ENCODE data around the gene CEP128.

CEP128 gene

DNA sequence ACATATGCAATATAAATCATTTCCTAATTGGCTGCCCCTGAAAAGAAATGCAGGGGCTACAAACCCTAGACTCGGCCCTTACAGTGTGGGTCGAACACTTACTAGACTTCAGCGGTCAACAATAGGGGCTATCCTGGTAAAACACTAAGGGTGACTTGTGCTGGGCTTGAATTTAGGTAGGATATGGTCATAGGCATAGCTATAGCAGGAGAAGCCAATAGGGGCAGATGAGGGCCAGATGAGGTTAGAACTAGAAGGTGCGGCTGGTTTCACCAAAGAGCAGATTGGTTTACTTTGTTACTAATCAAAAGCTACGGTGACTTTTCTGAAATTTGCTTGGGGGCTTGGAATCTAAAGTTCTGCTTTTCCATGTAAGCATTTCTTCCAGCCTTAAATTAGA is 447.9 kb downstream of the CEP128 start:
- no peak overlapping the region for H3K4me3 ChIP-seq (ENCODE audit: low read length)

DNA sequence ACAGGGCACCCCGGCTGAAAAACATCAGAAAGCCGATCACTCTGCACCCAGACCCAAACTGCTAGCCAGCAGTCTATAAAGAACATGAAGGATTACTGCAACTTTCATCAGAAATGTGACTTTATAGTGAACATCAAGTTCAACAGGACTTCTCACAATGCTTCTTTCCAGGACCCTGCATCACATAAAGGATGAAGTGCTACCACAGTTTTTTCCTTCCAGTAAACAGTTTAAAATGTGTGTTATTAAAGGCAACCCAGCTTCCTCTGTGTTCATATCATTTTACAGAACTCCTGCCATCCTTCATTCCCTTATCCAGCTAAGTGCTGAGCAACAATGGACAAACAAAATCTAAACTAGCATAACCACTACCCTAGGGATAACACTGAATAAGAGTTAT is 449.9 kb downstream of the CEP128 start:
- Histone ChIP-seq H3K36me3 (ENCODE audit: insufficient read depth, low read length) (no peaks in the 10 kb centered on the region), H3K9ac (ENCODE audit: low read depth, low read length) (peak overlapping the region; percentile 52)

More for the DNA sequence above, 447.9 kb downstream of the CEP128 start:
- no peaks in the 10 kb centered on the region for H3K27me3 ChIP-seq (ENCODE audit: control insufficient read depth, insufficient read depth, low read length)
- peak overlapping the region; percentile 34 for H3K4me2 ChIP-seq (ENCODE audit: low read length)
- H3K36me3 ChIP-seq (ENCODE audit: insufficient read depth, low read length), result no peaks in the 10 kb centered on the region
- peaks cover 15% of the 10 kb centered on the region for H3K4me1 ChIP-seq (ENCODE audit: control insufficient read depth, insufficient read depth, low read length)
- no peak overlapping the region for H3K9ac ChIP-seq (ENCODE audit: low read depth, low read length)
- no peaks in the 10 kb centered on the region for H3K9me3 ChIP-seq (replicated peaks; ENCODE audit: low read length)

DNA sequence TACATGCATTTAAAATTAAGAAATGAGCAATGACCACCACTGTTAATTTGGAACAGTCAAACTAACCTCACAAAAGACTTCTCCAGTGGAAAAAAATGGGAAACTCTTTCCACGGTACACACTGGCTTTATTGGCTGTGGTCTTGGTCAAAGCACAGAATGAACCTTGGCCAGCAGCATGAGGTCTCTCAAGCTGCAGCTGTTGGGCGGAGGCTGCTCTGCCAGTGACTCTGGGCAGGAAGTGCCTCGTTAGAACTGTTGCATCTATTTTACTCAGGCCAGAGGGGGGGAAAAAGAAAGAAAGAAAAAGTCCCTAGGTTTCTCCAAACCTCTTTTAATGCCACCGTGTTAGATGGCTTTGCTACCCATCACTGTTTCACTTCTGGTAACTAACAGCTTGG is 450.4 kb downstream of the CEP128 start:
- Histone ChIP-seq H3K36me3 (ENCODE audit: insufficient read depth, low read length) (no peaks in the 10 kb centered on the region), H3K4me3 (ENCODE audit: low read length) (no peak overlapping the region), H3K4me2 (ENCODE audit: low read length) (peak overlapping the region; percentile 64), H3K27me3 (ENCODE audit: control insufficient read depth, insufficient read depth, low read length) (no peaks in the 10 kb centered on the region), H3K9ac (ENCODE audit: low read depth, low read length) (peak overlapping the region; percentile 52), H3K9me3 (replicated peaks; ENCODE audit: low read length) (no peaks in the 10 kb centered on the region), H3K4me1 (ENCODE audit: control insufficient read depth, insufficient read depth, low read length) (peaks cover 15% of the 10 kb centered on the region)

More for the DNA sequence above, 449.9 kb downstream of the CEP128 start:
- peak overlapping the region; percentile 64 for H3K4me2 ChIP-seq (ENCODE audit: low read length)
- no peak overlapping the region for H3K4me3 ChIP-seq (ENCODE audit: low read length)
- H3K27me3 ChIP-seq (ENCODE audit: control insufficient read depth, insufficient read depth, low read length), result no peaks in the 10 kb centered on the region
- no peaks in the 10 kb centered on the region for H3K9me3 ChIP-seq (replicated peaks; ENCODE audit: low read length)
- peaks cover 15% of the 10 kb centered on the region for H3K4me1 ChIP-seq (ENCODE audit: control insufficient read depth, insufficient read depth, low read length)

DNA sequence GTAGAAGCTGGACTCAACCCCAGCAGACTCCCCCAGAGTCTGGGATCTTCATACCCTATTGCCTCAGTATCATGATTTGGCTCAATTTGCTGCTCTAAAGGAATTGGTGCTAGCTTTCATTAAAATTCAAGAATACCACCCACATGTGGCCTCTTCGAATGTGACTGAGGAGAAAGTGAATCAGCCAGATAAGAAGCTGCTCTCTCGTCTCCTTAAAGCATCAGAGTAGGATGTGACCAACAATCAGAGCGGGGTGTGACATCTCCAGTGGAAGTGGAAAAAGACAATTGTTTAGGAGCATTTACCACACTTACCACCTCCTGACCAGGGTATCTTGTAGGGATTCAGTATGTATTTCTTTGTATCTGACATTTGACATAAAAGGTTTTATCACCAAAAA is 452.0 kb downstream of the CEP128 start:
- Histone ChIP-seq H3K9me3 (replicated peaks; ENCODE audit: low read length) (no peaks in the 10 kb centered on the region), H3K4me3 (ENCODE audit: low read length) (no peak overlapping the region), H3K36me3 (ENCODE audit: insufficient read depth, low read length) (no peaks in the 10 kb centered on the region), H3K4me1 (ENCODE audit: control insufficient read depth, insufficient read depth, low read length) (peaks cover 15% of the 10 kb centered on the region), H3K27me3 (ENCODE audit: control insufficient read depth, insufficient read depth, low read length) (no peaks in the 10 kb centered on the region), H3K4me2 (ENCODE audit: low read length) (no peak overlapping the region), H3K9ac (ENCODE audit: low read depth, low read length) (no peak overlapping the region)

DNA sequence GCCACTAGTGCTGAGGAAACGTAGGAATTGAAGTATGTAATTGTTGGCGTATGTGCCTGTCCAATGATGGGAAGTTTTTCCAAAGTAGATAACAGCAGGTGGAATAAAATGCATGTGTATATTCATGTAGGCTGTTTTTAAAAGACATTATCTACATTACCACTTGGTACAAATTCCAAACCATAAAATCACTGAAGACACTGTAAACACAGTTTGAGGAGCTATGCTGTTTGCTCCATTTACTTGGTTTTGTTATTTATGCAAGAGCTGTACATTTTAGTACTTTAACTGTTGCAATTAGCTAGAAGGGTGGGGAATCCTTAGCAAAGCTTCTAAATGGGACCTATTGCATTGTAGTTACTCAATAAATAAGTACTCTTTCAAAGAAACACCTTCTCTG is 455.8 kb downstream of the CEP128 start:
- Histone ChIP-seq H3K4me3 (ENCODE audit: low read length) (no peak overlapping the region), H3K4me1 (ENCODE audit: control insufficient read depth, insufficient read depth, low read length) (peaks cover 4% of the 10 kb centered on the region), H3K9me3 (replicated peaks; ENCODE audit: low read length) (no peaks in the 10 kb centered on the region), H3K36me3 (ENCODE audit: insufficient read depth, low read length) (no peaks in the 10 kb centered on the region), H3K4me2 (ENCODE audit: low read length) (no peak overlapping the region), H3K27me3 (ENCODE audit: control insufficient read depth, insufficient read depth, low read length) (no peaks in the 10 kb centered on the region), H3K9ac (ENCODE audit: low read depth, low read length) (no peak overlapping the region)

DNA sequence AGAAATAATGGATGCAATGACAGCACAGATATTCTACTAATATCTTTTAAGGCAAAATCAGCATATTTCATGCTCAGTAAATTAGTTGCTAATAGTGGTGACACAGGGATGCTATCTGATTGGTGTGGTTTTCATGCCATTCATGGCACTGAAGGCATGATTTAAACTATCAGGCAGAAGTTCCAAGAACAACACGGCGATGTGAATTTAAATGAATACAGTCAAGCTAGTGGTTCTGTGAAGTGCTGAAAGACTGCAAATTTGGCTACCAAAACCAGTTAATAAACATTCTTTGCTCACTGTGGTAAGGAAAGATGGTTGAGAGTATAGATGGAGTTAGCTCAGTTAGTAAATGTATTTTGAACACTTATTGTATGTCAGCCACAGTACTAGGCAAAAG is 458.2 kb downstream of the CEP128 start:
- no peak overlapping the region for H3K9ac ChIP-seq (ENCODE audit: low read depth, low read length)
- H3K27me3 ChIP-seq (ENCODE audit: control insufficient read depth, insufficient read depth, low read length), result no peaks in the 10 kb centered on the region
- no peak overlapping the region for H3K4me2 ChIP-seq (ENCODE audit: low read length)
- H3K4me1 ChIP-seq (ENCODE audit: control insufficient read depth, insufficient read depth, low read length), result no peaks in the 10 kb centered on the region
- no peaks in the 10 kb centered on the region for H3K36me3 ChIP-seq (ENCODE audit: insufficient read depth, low read length)
- no peak overlapping the region for H3K4me3 ChIP-seq (ENCODE audit: low read length)
- no peaks in the 10 kb centered on the region for H3K9me3 ChIP-seq (replicated peaks; ENCODE audit: low read length)

DNA sequence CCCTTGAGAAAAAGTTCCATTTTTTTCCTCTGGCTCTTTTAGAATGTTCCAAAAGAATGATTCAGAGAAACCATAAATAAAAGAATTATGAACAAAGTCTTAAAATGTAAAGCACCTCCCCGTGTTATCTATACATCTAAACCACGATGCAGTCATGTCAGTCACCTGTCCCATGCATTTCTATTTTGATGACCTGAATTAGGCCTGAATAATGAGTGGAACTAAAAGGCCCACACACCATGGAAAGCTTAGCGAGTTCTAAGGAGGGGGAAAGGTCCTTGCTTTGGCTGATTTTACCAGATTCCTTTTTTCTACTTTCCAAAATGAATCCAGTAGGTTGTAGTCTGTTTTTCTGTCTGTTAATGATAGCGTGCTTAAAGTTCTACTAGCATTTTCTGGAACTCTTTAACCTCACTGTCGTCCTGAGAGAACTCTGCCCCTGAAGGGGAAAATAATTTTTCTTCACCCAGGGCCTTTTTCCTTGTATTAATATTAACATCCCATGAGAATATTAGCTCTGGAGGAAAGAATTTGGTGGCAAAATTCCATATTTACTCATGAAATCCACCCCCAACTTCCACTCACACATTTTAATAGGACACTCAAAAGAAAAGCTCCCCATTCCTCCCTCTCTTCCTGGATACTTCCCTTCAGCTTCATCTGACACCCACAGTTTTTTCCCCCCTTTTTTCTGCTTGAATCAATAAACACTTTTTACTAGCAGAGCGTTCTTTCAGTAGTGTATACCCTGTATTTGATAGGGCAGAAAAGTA is 464.0 kb downstream of the CEP128 start:
- Histone ChIP-seq H3K36me3 (ENCODE audit: insufficient read depth, low read length) (no peaks in the 10 kb centered on the region), H3K27me3 (ENCODE audit: control insufficient read depth, insufficient read depth, low read length) (no peaks in the 10 kb centered on the region), H3K9me3 (replicated peaks; ENCODE audit: low read length) (no peaks in the 10 kb centered on the region), H3K4me3 (ENCODE audit: low read length) (no peak overlapping the region), H3K4me1 (ENCODE audit: control insufficient read depth, insufficient read depth, low read length) (peaks cover 33% of the 10 kb centered on the region), H3K4me2 (ENCODE audit: low read length) (peak overlapping the region; percentile 26), H3K9ac (ENCODE audit: low read depth, low read length) (peak overlapping the region; percentile 20)

DNA sequence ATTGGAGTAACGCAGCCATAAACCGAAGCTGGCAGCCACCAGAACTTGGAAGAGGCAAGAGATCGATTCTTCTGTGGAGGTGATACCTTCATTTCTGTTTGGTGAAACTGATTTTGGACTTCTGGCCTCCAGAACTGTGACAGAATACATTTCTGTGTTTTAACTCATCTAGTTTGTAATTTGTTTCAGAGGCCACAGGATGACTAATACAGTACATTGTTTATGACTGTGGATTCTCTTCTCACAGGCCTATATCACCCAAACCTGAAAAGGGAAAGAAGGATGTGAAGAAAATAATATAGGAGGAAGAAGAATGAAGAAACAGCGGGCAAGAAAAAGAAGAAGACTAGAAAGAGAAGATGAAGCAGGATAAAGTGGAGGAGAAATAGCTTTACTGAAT is 466.5 kb downstream of the CEP128 start:
- H3K4me3 ChIP-seq (ENCODE audit: low read length), result no peak overlapping the region
- H3K36me3 ChIP-seq (ENCODE audit: insufficient read depth, low read length), result no peaks in the 10 kb centered on the region
- peaks cover 33% of the 10 kb centered on the region for H3K4me1 ChIP-seq (ENCODE audit: control insufficient read depth, insufficient read depth, low read length)
- H3K4me2 ChIP-seq (ENCODE audit: low read length), result peak overlapping the region; percentile 47
- H3K9ac ChIP-seq (ENCODE audit: low read depth, low read length), result no peak overlapping the region
- no peaks in the 10 kb centered on the region for H3K9me3 ChIP-seq (replicated peaks; ENCODE audit: low read length)
- no peaks in the 10 kb centered on the region for H3K27me3 ChIP-seq (ENCODE audit: control insufficient read depth, insufficient read depth, low read length)

DNA sequence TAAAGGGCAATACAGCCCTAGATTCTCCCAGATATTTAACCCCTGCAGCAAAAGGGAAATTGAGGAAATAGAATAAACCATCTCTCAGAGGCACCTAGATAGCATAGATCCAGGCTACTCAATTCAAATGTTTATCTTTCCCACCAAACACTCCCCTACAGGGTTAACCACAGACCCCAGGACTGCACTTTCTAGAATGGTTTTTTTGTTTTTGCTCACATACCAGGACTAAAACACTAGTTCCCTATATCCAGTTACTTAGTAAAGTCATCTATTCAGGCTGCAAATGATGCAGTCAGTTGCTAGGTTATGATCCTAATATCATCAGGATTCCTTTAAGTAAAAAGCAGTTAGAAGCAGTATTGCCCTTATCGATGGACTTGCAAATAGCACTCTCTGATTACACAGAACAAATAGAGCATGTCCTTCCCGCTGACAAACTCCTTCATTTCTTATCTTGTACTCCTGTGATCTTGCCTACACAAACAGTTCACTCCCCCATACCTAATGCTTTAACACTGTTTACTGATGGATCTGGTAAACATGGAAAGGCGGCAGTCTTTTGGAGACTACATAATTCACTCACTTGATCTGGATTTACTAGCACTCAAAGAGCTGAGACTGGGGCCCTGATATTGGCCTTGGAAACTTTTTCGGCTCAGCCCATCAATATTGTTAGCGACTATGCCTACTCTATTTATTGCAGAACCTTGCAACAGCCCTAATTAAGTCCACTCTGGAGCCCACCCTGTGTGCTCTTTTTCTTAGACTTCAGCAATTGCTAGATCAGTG is 473.0 kb downstream of the CEP128 start:
- H3K9me3 ChIP-seq (replicated peaks; ENCODE audit: low read length), result no peaks in the 10 kb centered on the region
- H3K4me3 ChIP-seq (ENCODE audit: low read length), result no peak overlapping the region
- no peaks in the 10 kb centered on the region for H3K36me3 ChIP-seq (ENCODE audit: insufficient read depth, low read length)
- H3K27me3 ChIP-seq (ENCODE audit: control insufficient read depth, insufficient read depth, low read length), result no peaks in the 10 kb centered on the region
- no peak overlapping the region for H3K9ac ChIP-seq (ENCODE audit: low read depth, low read length)
- H3K4me1 ChIP-seq (ENCODE audit: control insufficient read depth, insufficient read depth, low read length), result no peaks in the 10 kb centered on the region
- no peak overlapping the region for H3K4me2 ChIP-seq (ENCODE audit: low read length)

DNA sequence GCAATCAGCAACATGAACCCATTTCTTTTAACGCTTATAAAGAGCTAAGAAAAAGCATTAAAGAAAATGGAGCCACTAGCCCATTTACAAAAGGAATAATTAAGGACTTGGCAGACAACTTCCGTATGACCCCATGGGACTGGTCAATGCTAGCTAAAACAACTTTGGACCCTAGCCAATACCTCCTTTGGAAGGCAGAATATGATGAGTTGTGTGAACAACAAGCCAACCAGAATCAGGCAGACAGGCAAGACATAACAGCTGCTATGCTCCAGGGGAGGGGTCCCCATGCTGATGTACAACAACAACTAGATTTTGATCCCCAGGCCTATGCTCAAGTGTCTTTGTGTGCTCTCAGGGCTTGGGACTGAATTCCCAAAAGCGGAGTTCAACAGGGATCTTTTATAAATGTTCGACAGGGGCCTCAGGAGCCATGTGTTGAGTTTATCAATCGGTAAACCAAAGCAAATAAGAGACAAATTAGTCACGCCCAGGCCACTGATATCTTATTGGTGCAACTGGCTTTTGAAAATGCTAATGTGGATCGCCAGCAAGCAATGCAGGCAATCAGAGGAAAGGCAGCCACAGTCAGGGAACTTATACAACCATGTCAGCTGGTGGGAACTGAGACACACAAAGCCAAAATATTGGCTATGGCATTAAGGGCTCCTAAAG is 475.9 kb downstream of the CEP128 start:
- no peak overlapping the region for H3K4me3 ChIP-seq (ENCODE audit: low read length)
- no peaks in the 10 kb centered on the region for H3K9me3 ChIP-seq (replicated peaks; ENCODE audit: low read length)
- no peaks in the 10 kb centered on the region for H3K27me3 ChIP-seq (ENCODE audit: control insufficient read depth, insufficient read depth, low read length)
- H3K9ac ChIP-seq (ENCODE audit: low read depth, low read length), result no peak overlapping the region
- no peaks in the 10 kb centered on the region for H3K36me3 ChIP-seq (ENCODE audit: insufficient read depth, low read length)
- H3K4me1 ChIP-seq (ENCODE audit: control insufficient read depth, insufficient read depth, low read length), result no peaks in the 10 kb centered on the region
- no peak overlapping the region for H3K4me2 ChIP-seq (ENCODE audit: low read length)

DNA sequence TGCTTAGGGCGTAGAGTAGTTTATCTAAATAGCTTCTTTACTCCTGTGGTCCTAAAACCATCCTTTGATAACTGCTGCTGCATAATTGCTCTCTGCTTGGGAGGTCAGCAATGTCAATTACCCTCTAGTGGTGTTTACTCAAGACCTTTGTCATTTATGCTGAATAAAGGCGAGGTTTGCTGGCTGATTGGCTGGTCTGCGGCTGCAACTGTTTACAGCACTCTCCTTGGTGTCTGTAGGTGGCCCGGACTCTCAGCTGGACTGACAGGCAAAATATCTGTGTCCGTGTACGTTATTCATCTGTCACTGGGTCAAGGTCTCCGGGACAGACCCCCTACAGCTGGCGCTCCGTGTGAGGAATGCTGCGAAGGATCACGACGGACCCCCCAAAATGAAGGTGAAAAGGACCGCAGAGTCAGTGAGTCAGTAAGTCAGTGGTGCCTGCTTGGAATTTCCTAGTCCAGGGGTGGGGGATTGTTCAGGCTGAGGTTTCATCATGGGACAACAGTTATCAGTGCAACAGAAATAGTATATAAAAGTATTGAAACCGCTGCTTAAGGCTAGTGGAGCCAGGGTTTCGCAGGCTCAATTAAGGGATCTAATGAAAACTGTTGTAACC is 476.9 kb downstream of the CEP128 start:
- Histone ChIP-seq H3K36me3 (ENCODE audit: insufficient read depth, low read length) (no peaks in the 10 kb centered on the region), H3K4me2 (ENCODE audit: low read length) (no peak overlapping the region), H3K4me1 (ENCODE audit: control insufficient read depth, insufficient read depth, low read length) (no peaks in the 10 kb centered on the region), H3K4me3 (ENCODE audit: low read length) (no peak overlapping the region), H3K27me3 (ENCODE audit: control insufficient read depth, insufficient read depth, low read length) (no peaks in the 10 kb centered on the region), H3K9me3 (replicated peaks; ENCODE audit: low read length) (no peaks in the 10 kb centered on the region), H3K9ac (ENCODE audit: low read depth, low read length) (no peak overlapping the region)

Measured in skeletal muscle satellite cell (primary cell).